Gastrocnemius medialis (tissue), 4 donors: ENCODE results near the gene HDDC2. TPM values are rescaled to one million over a fixed set of nuclear protein-coding genes. Genes with fewer than 3 reads are reported as not detected.

Source experiments
- ATAC-seq, 2 donors: fragments of 150-250 bp; one replicate each; pipeline ENCODE4 v1.9.1; 2016
- DNase-seq, 2 donors: peaks; one replicate each; pipeline ENCODE4 v3.0.0-alpha.2; 2019
- H3K27ac ChIP-seq, 4 donors: fragments of 200-600 bp; sonication (generic); 1 replicate in 1 of 4; 2 replicates in 3 of 4; pipeline ENCODE4 v1.5.1; 2016 to 2018; ENCODE audit warnings: mild to moderate bottlenecking in 2 of 4, moderate library complexity in 1 of 4
- H3K27me3 ChIP-seq, 3 donors: fragments of 200-600 bp; sonication (generic) in 2 of 3; 1 replicate in 1 of 3; 2 replicates in 2 of 3; pipeline versions ENCODE4 v1.5.1 to v1.6.0; 2016 to 2019; ENCODE audit warnings: mild to moderate bottlenecking in 1 of 3, moderate library complexity in 1 of 3
- H3K36me3 ChIP-seq, 2 donors: fragments of 200-600 bp; sonication (generic) in 1 of 2; one replicate each; pipeline ENCODE4 v1.5.1; 2017 to 2018
- H3K4me1 ChIP-seq, 2 donors: fragments of 200-600 bp; sonication (generic) in 1 of 2; one replicate each; pipeline ENCODE4 v1.5.1; 2016 to 2017; ENCODE audit warnings: mild to moderate bottlenecking in 2 of 2
- H3K4me3 ChIP-seq, 4 donors: fragments of 200-600 bp; sonication (generic) in 3 of 4; 1 replicate in 1 of 4; 2 replicates in 3 of 4; pipeline ENCODE4 v1.5.1; 2016 to 2019; ENCODE audit warnings: mild to moderate bottlenecking in 2 of 4
- H3K9me3 ChIP-seq, 3 donors: fragments of 200-600 bp; sonication (generic) in 2 of 3; 1 replicate in 1 of 3; 2 replicates in 2 of 3; pipeline ENCODE4 v1.5.1; 2016 to 2019
- CTCF ChIP-seq, 5 experiments: fragments of 450-650 bp in 3 of 5; fragments of 200-600 bp in 2 of 5; sonication (generic) in 2 of 5; IDR thresholded peaks in 4 of 5; conservative IDR thresholded peaks in 1 of 5; 1 replicate in 4 of 5; 2 replicates in 1 of 5; pipeline ENCODE4 v1.5.1; 2016 to 2019; ENCODE audit warnings: antibody characterized with exemption in 5 of 5, mild to moderate bottlenecking in 3 of 5, moderate library complexity in 3 of 5
- POLR2A ChIP-seq, 2 donors: fragments of 450-650 bp; IDR thresholded peaks; one replicate each; pipeline ENCODE4 v1.6.1; 2017; ENCODE audit warnings: antibody characterized with exemption in 2 of 2, mild to moderate bottlenecking in 2 of 2, moderate library complexity in 2 of 2
- in situ Hi-C, 4 donors: fragments of 200-750 bp; cut with MboI; loops; one replicate each; pipeline versions ENCODE4 v1.15.0 to v1.8.0; 2017; ENCODE audit warnings: low sequenced_read_pairs in 4 of 4
- intact Hi-C: fragments of 100-400 bp; cut with DNase I; formaldehyde crosslinking; loops from one replicate; pipeline ENCODE4 v1.15.1; 2023; ENCODE audit warnings: low total_unique reads
- total RNA-seq, 4 donors: library from RNA; depleted of rRNA; stranded (reverse); fragments of >200 nt; gene quantifications; one replicate each; pipeline versions ENCODE4 v1.1.0 to v1.2.3, GENCODE V29; 2016

HDDC2 gene
- total RNA-seq, 4 donors from 2014 or later: 54.9 to 88.3 (median 77.7) TPM

- no peak for TF ChIP-seq CTCF (IDR thresholded peaks at IDR 0.05 in 4 of 5, conservative IDR thresholded peaks at IDR 0.05 in 1 of 5)
- TF ChIP-seq POLR2A (IDR thresholded peaks at IDR 0.05): no peak
- H3K27me3 ChIP-seq: peaks cover 0 to 3% (median 0%) of the 10 kb centered on the region in 3 donors
- no peak for ATAC-seq
- H3K4me3 ChIP-seq: no peak overlapping the region
- no peaks in the 10 kb centered on the region for H3K36me3 ChIP-seq
- DNase-seq: no peak
- no peak overlapping the region for H3K27ac ChIP-seq
- in situ Hi-C loops: no loop called here
- intact Hi-C loops: no loop called here
- H3K9me3 ChIP-seq: no peaks in the 10 kb centered on the region
- no peaks in the 10 kb centered on the region for H3K4me1 ChIP-seq
Measured at GRCh38 chr6:125337706-125338105, 35.9 kb upstream of the HDDC2 start.

GRCh38 chr6:125332664-125333063, 30.9 kb upstream of the HDDC2 start:
- in situ Hi-C loops: no loop called here
- no peak for ATAC-seq
- intact Hi-C loops: no loop called here
- Histone ChIP-seq H3K4me1 (no peaks in the 10 kb centered on the region), H3K9me3 (no peaks in the 10 kb centered on the region), H3K4me3 (no peak overlapping the region), H3K36me3 (no peaks in the 10 kb centered on the region), H3K27me3 (peaks cover 0 to 3% (median 0%) of the 10 kb centered on the region in 3 donors), H3K27ac (no peak overlapping the region)
- TF ChIP-seq CTCF (IDR thresholded peaks at IDR 0.05 in 4 of 5, conservative IDR thresholded peaks at IDR 0.05 in 1 of 5) (no peak), POLR2A (IDR thresholded peaks at IDR 0.05) (no peak)
- DNase-seq: no peak

GRCh38 chr6:125325586-125325985, 23.8 kb upstream of the HDDC2 start:
- ATAC-seq (no peak), DNase-seq (no peak)
- Histone ChIP-seq H3K4me1 (no peaks in the 10 kb centered on the region), H3K27ac (no peak overlapping the region), H3K9me3 (no peaks in the 10 kb centered on the region), H3K36me3 (no peaks in the 10 kb centered on the region), H3K27me3 (no peaks in the 10 kb centered on the region), H3K4me3 (no peak overlapping the region)
- TF ChIP-seq POLR2A (IDR thresholded peaks at IDR 0.05): no peak
- TF ChIP-seq CTCF (IDR thresholded peaks at IDR 0.05 in 4 of 5, conservative IDR thresholded peaks at IDR 0.05 in 1 of 5): no peak
- in situ Hi-C loops: no loop called here
- intact Hi-C loops: no loop called here

GRCh38 chr6:125323376-125323775, 21.6 kb upstream of the HDDC2 start:
- Histone ChIP-seq H3K36me3 (no peaks in the 10 kb centered on the region), H3K4me3 (no peak overlapping the region), H3K27ac (no peak overlapping the region), H3K27me3 (no peaks in the 10 kb centered on the region), H3K4me1 (no peaks in the 10 kb centered on the region), H3K9me3 (no peaks in the 10 kb centered on the region)
- no peak for DNase-seq
- ATAC-seq: no peak
- TF ChIP-seq CTCF (IDR thresholded peaks at IDR 0.05 in 4 of 5, conservative IDR thresholded peaks at IDR 0.05 in 1 of 5) (no peak), POLR2A (IDR thresholded peaks at IDR 0.05) (no peak)
- in situ Hi-C loops: loop anchor here in 1 of 4 donors (25.0 kb wide), 1 partner anchor 639 kb away; the partner anchor contains the start of gene HINT3
- intact Hi-C loops: no loop called here

- intact Hi-C loops (no loop called here), in situ Hi-C loops (loop anchor here (10.0 to 25.0 kb wide), 2 partner anchors 646 to 658 kb away; partner anchors contain the start of gene HINT3 (in 1 of the 4))
- ATAC-seq: no peak
Measured at GRCh38 chr6:125316621-125317020, 14.9 kb upstream of the HDDC2 start.

More at GRCh38 chr6:125316621-125317020, 14.9 kb upstream of the HDDC2 start:
- Histone ChIP-seq H3K27me3 (no peaks in the 10 kb centered on the region), H3K36me3 (no peaks in the 10 kb centered on the region), H3K9me3 (no peaks in the 10 kb centered on the region), H3K27ac (no peak overlapping the region), H3K4me1 (no peaks in the 10 kb centered on the region), H3K4me3 (no peak overlapping the region)
- no peak for TF ChIP-seq POLR2A (IDR thresholded peaks at IDR 0.05)
- no peak for TF ChIP-seq CTCF (IDR thresholded peaks at IDR 0.05 in 4 of 5, conservative IDR thresholded peaks at IDR 0.05 in 1 of 5)
- DNase-seq: no peak
